ENCODE data around the gene DPF3.

DPF3 gene

GRCh38 chr14:72610096-72610830, 283.6 kb downstream of the DPF3 start:
- no peak for DNase-seq

- no peak for DNase-seq
Observed at GRCh38 chr14:72609205-72609916, 284.5 kb downstream of the DPF3 start.

DNA sequence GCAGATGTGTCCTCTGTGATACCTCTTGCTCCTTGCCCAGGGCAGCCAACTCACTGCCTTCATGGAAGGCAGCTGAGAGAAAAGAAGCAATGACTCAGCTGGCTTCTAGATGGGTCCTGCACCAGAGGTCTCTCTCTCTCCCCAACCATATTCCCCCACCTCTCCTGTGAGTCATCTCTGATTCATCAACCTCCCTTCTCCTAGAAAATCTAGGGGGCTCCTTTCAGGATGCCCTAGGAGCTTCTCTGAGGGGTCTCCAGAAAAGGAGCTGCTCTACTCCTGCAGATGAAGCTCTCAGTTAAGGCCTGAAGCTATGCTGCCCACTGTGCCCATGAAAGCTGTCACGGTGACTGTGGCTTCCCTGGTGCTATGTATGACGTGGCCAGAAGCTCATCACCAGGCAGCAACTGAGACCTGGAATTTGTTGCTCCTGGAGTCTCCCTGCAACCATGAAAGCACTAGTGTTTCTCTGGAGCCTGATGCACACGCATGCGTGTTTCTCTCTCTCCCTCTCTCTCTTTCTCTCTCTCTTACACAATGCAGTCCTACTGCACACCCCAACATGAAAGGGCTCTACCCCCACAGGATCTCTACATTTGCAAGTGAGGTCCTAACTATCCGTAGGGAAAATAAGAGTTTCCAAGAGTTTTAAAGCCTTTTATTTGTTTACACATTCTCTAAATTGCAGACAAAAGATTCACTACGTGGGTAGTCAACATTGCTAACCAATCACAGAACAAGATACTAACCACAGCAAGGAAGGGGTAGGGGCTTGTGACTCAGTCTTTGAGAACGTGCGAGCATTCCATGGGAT, 285.3 kb downstream of the DPF3 start:
- no peak for DNase-seq

DNA sequence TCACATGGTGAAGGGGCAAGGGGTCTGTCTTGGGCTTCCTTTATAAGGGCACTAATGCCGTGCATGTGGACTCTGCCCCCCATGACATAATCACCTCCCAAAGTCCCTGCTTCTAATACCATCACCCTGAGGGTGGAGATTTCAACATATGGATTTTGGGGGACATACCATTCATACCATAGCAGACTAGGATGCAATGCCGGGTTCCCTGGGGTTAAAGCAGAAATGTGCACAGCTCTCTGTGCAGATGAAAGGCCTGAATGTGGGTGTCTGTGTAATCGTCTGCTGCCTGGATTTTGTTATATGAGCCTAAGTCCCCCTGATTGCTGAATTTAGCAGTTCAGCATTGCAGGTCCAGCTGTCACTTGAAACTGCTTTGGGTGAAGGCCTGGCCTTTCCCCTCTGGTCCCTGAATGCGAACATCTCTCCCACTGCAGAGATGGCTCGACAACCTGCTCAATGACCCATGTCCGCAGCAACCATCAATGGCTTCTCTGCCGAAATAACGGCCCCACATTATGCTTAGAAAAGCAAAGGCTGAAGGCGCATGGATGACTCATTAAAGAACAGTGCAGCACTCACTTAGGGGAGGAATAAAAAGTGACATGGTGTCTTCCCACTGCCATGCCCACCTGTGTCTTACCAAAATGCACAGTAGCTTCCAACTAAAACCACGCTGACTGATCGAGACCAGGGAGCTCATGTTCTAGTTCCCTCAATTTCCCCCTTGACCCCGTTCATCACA, 286.3 kb downstream of the DPF3 start:
- DNase-seq: no peak

- DNase-seq: no peak
Observed at GRCh38 chr14:72606879-72607278, 287.0 kb downstream of the DPF3 start.

DNA sequence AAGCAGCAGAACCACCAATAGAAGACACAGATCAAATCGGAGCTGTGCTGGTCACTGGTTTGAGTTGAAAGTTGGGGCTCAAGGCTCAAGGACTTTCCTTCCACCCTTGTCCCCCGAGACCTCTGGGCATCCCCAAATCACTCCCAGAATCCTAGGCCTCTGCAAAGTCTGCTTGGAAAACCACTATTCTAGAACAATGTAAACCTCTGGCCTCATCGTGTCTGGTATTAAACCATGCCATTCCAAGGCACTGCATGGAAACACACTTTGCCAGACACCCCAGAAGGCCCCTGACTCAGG, 288.0 kb downstream of the DPF3 start:
- no peak for DNase-seq

DNA sequence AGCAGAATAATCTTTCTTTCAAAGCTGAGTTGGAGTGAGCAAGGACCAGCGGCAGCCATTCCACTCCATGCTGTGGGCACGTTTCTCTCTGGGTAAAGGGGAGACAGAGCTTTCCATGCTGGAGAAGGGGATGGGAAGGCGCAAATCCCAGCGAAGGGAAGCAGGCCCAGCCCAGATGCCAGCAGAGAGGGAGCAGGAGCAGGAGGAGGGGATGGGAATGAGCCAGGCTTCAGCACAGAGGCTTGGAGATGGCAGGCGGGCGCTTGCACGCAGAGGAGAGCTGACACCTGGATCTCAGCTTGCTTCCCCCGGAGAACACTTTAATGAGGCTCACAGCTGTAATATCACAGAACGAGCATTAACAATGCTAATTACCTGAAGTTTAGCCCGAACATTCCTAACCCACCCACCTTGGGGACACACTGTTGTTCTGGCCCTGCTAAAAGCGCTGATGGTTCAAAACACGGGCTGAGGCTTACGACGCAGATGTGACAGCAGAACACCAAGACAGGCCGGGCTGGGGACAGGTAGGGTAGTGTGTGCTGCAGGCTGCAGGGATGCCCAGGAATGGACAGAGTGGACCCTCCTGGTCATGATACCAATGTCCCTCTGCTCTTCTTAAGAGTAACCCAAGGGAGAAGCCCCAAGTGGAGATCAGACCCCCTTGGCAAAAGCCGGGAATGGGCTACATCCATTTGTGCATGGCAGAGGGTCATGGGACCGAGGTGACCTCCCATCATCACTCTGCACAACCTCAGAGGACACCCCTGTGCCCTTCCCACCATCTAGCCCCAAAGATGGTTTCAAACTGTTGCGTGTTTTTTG, 288.6 kb downstream of the DPF3 start:
- DNase-seq: no peak

- DNase-seq: no peak
Observed at GRCh38 chr14:72604133-72604532, 289.8 kb downstream of the DPF3 start.

- DNase-seq: no peak
Observed at GRCh38 chr14:72603639-72604038, 290.3 kb downstream of the DPF3 start.

GRCh38 chr14:72600551-72601330, 293.2 kb downstream of the DPF3 start:
- DNase-seq: no peak

DNA sequence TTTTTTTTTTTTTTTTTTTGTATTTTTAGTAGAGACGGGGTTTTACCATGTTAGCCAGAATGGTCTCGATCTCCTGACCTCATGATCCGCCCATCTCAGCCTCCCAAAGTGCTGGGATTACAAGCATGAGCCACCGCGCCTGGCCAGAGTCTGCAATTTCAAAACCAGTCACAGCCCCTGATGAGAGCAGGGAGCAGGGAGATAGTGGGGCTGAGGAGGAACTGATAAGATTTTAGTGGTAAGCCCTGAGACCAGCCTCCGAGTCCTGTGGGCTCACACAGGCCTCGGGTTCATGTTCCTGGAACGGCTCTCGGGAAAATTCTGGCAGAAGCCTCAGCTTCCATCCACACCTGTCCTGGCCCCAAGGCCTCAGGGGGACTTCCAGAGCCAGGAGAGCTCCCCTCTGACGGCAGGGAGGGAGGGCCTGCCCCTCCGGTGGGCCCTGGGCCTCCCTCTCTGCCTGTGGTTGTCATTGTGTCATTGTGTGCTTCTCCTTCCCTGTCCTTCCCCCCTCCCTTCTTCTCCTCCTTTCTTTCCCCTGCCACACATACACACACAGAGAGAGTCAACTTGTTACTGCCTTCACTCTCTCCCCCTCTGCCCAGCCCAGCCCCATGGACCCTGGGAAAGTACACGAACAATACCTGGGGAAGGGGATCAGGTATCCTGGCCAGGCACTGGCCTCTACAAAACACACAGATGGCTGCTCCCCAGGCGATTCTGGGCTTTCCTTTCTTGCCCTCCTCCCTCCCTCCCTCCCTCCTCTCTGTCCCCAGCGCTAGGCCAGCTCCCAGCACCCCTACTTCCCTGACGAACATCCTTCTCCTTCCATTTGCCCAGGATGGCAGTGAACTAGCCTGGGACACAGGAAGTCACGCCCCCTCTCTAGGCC, 294.1 kb downstream of the DPF3 start:
- no peak for DNase-seq

DNA sequence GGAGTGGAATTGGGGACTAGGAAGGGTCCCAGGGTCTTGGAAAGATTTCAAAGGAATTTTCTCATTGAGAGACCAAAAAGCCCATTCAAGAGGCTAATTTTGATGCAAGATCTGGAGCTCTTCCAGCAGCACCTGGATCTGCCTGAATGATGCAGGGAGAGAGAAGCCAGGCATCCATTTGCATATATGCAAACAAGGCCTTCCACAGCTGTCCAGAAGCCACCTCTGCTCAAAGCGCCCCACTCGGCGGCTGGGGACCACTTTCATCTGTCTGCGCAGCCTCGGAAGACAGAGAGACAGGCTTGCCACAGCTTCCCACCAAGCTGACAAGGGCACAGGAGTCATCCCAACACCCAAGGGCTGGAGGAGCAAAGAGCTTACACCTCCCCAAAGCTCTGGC, 295.6 kb downstream of the DPF3 start:
- no peak for DNase-seq

GRCh38 chr14:72597252-72598233, 296.4 kb downstream of the DPF3 start:
- DNase-seq: no peak

GRCh38 chr14:72595152-72595862, 298.6 kb downstream of the DPF3 start:
- DNase-seq: no peak

GRCh38 chr14:72594099-72594901, 299.6 kb downstream of the DPF3 start:
- DNase-seq: peak; percentile 39

DNA sequence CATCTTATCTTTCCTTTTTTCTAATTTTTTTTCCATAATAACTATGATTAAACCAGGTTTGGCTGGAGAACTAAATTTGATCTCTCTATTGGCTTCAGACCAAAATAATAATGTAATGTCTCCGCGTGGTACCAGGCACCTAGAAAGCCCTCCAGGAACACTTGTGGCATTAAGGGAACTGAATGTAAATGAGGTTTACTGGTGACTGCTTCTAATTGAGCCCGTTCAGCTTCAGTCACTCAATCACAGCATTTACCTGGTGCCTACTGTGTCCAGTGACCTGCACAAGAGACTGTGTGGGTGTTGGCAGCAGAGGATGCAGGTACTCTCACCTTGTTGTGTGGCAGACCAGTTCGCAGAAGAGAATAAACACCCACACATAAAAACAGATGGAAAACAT, 302.5 kb downstream of the DPF3 start:
- DNase-seq: no peak

GRCh38 chr14:72590577-72590976, 303.3 kb downstream of the DPF3 start:
- no peak for DNase-seq

GRCh38 chr14:72589652-72590051, 304.2 kb downstream of the DPF3 start:
- no peak for DNase-seq

Measured in activated gamma-delta T cell treated with Interleukin-2 at 50 U/mL for 16 hours (primary cell).